ENCODE results near the gene NPTX1. TPM values are rescaled to one million over a fixed set of nuclear protein-coding genes. Genes with fewer than 3 reads are reported as not detected.

The NPTX1 gene
- total RNA-seq, 2 experiments from 2014 or later, result 8.0 to 9.3 TPM

DNA sequence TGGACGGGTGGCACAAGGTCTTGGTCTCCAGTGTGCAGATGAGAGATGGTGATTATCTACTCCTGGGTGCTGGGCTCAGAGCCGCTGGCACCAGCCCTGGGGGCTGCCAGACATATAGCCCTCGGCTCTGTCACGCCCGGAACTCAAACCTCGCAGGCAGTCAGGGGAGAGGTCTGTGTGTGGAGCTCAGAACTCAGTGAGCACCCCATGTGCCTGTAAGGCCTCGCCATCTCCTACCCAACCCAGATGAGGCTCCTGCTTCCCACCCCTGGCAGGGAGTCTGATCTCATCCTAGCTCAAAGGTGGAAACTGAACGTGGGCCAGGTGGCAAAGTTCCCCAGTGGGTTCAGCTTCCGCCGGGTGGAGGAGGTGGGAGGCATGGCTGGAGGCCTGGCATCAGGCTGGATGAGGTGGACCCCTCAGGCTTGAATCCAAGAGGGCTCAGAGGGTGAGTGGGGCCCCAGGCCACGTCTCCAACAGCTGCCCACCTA lies 22.6 kb upstream of the NPTX1 start:
- H3K27ac Mint-ChIP-seq, result no peak overlapping the region
- DNase-seq, result no peak
- peaks cover 9% of the 10 kb centered on the region for H3K4me1 Mint-ChIP-seq
- CTCF ChIA-PET, result interaction anchor here (1.5 to 2.3 kb wide), 2 partner anchors 72 to 77 kb away, joined by 3 to 6 read pairs; no protein-coding TSS in a partner anchor
- ATAC-seq, result no peak
- peaks cover 29% of the 10 kb centered on the region for H3K27me3 Mint-ChIP-seq
- no peak overlapping the region for H3K4me3 Mint-ChIP-seq
- H3K36me3 Mint-ChIP-seq, result no peaks in the 10 kb centered on the region
- no peaks in the 10 kb centered on the region for H3K9me3 Mint-ChIP-seq (ENCODE audit: low read depth)

GRCh38 chr17:80498242-80498919 lies 22.0 kb upstream of the NPTX1 start:
- Mint-ChIP-seq H3K36me3 (no peaks in the 10 kb centered on the region), H3K4me3 (no peak overlapping the region), H3K4me1 (peaks cover 9% of the 10 kb centered on the region), H3K27me3 (peaks cover 30% of the 10 kb centered on the region), H3K27ac (no peak overlapping the region), H3K9me3 (ENCODE audit: low read depth) (no peaks in the 10 kb centered on the region)
- DNase-seq (no peak), ATAC-seq (no peak)
- CTCF ChIA-PET, result interaction anchor here (2.3 kb wide), 1 partner anchor 77 kb away, joined by 6 read pairs; no protein-coding TSS in a partner anchor

- Mint-ChIP-seq H3K4me1 (peaks cover 9% of the 10 kb centered on the region), H3K27ac (no peak overlapping the region), H3K9me3 (ENCODE audit: low read depth) (no peaks in the 10 kb centered on the region), H3K36me3 (no peaks in the 10 kb centered on the region), H3K27me3 (peaks cover 35% of the 10 kb centered on the region), H3K4me3 (no peak overlapping the region)
- no peak for DNase-seq
- no peak for ATAC-seq
- CTCF ChIA-PET, result interaction anchor here (2.3 kb wide), 1 partner anchor 78 kb away, joined by 6 read pairs; no protein-coding TSS in a partner anchor
Measured at GRCh38 chr17:80497726-80498241, 21.4 kb upstream of the NPTX1 start.

DNA sequence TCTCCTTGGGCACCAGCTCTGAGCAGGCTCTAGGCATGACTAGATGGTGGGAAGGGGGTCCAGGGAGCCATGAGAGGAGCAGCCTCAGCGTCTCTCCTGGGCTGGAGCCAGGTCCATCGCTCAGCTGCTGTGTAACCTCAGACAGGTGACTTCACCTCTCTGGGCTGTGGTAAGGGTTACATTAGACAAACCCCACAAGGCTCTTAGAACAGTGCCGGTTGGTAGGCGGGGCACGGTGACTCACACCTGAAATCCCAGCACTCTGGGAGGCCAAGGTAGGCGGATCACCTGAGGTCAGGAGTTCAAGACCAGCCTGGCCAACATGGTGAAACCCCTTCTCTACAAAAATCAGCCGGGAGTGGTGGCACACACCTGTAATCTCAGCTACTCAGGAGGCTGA lies 18.1 kb upstream of the NPTX1 start:
- no peaks in the 10 kb centered on the region for H3K36me3 Mint-ChIP-seq

GRCh38 chr17:80492343-80493136 lies 16.1 kb upstream of the NPTX1 start:
- CTCF ChIA-PET, result no interaction called here
- DNase-seq, result no peak
- H3K4me1 Mint-ChIP-seq, result peaks cover 5% of the 10 kb centered on the region
- no peaks in the 10 kb centered on the region for H3K9me3 Mint-ChIP-seq (ENCODE audit: low read depth)
- no peaks in the 10 kb centered on the region for H3K36me3 Mint-ChIP-seq
- H3K27ac Mint-ChIP-seq, result no peak overlapping the region
- ATAC-seq, result no peak
- H3K27me3 Mint-ChIP-seq, result peaks cover 32% of the 10 kb centered on the region
- no peak overlapping the region for H3K4me3 Mint-ChIP-seq

More for the DNA sequence above, 18.1 kb upstream of the NPTX1 start:
- no peak for DNase-seq
- no peak for ATAC-seq
- Mint-ChIP-seq H3K4me3 (no peak overlapping the region), H3K27ac (no peak overlapping the region), H3K9me3 (ENCODE audit: low read depth) (no peaks in the 10 kb centered on the region), H3K4me1 (peaks cover 9% of the 10 kb centered on the region), H3K27me3 (peaks cover 42% of the 10 kb centered on the region)
- CTCF ChIA-PET, result no interaction called here

GRCh38 chr17:80491478-80492342 lies 15.3 kb upstream of the NPTX1 start:
- Mint-ChIP-seq H3K9me3 (ENCODE audit: low read depth) (no peaks in the 10 kb centered on the region), H3K27ac (no peak overlapping the region), H3K4me1 (no peaks in the 10 kb centered on the region), H3K36me3 (no peaks in the 10 kb centered on the region), H3K27me3 (peaks cover 27% of the 10 kb centered on the region), H3K4me3 (no peak overlapping the region)
- no peak for ATAC-seq
- DNase-seq, result no peak
- CTCF ChIA-PET, result no interaction called here

DNA sequence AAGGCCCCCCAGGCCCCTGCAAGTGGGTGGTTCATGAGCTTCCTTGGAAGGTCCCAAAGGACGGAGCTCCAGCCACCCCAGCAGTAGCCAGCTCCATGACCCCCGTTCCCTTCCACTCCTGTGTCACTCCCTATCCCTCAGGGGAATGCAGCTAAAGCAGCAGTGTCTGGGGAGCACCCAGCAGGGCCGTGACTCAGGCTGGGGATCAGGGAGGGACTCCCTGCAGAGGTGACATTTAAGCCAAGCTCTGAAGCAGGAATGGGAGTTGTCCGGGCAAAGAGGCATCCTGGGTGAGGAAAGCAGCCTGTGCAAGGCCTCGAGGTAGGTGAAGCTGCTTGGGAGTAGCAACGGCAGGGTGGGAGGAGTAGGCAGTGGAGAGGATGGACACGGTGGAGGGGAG lies 11.1 kb upstream of the NPTX1 start:
- CTCF ChIA-PET, result no interaction called here
- H3K27ac Mint-ChIP-seq, result no peak overlapping the region
- no peaks in the 10 kb centered on the region for H3K4me1 Mint-ChIP-seq
- no peaks in the 10 kb centered on the region for H3K36me3 Mint-ChIP-seq
- no peak for DNase-seq
- no peaks in the 10 kb centered on the region for H3K9me3 Mint-ChIP-seq (ENCODE audit: low read depth)
- ATAC-seq, result no peak
- peaks cover 26% of the 10 kb centered on the region for H3K27me3 Mint-ChIP-seq
- H3K4me3 Mint-ChIP-seq, result no peak overlapping the region

GRCh38 chr17:80486692-80487091 lies 10.3 kb upstream of the NPTX1 start:
- Mint-ChIP-seq H3K36me3 (no peaks in the 10 kb centered on the region), H3K4me1 (no peaks in the 10 kb centered on the region), H3K9me3 (ENCODE audit: low read depth) (no peaks in the 10 kb centered on the region), H3K27me3 (peaks cover 34% of the 10 kb centered on the region), H3K4me3 (no peak overlapping the region), H3K27ac (no peak overlapping the region)
- DNase-seq, result no peak
- no peak for ATAC-seq
- CTCF ChIA-PET, result no interaction called here

- ATAC-seq, result no peak
- H3K27me3 Mint-ChIP-seq, result peaks cover 40% of the 10 kb centered on the region
- H3K36me3 Mint-ChIP-seq, result no peaks in the 10 kb centered on the region
- no peak overlapping the region for H3K4me3 Mint-ChIP-seq
- DNase-seq, result no peak
- no peak overlapping the region for H3K27ac Mint-ChIP-seq
- CTCF ChIA-PET, result no interaction called here
- no peaks in the 10 kb centered on the region for H3K9me3 Mint-ChIP-seq (ENCODE audit: low read depth)
- no peaks in the 10 kb centered on the region for H3K4me1 Mint-ChIP-seq
Measured at GRCh38 chr17:80485846-80486245, 9.4 kb upstream of the NPTX1 start.

GRCh38 chr17:80482555-80483308 lies 6.3 kb upstream of the NPTX1 start:
- Mint-ChIP-seq H3K9me3 (ENCODE audit: low read depth) (no peaks in the 10 kb centered on the region), H3K4me3 (no peak overlapping the region), H3K27me3 (peaks cover 59% of the 10 kb centered on the region), H3K36me3 (no peaks in the 10 kb centered on the region), H3K27ac (no peak overlapping the region), H3K4me1 (peaks cover 5% of the 10 kb centered on the region)
- no peak for ATAC-seq
- no peak for DNase-seq
- CTCF ChIA-PET, result no interaction called here

DNA sequence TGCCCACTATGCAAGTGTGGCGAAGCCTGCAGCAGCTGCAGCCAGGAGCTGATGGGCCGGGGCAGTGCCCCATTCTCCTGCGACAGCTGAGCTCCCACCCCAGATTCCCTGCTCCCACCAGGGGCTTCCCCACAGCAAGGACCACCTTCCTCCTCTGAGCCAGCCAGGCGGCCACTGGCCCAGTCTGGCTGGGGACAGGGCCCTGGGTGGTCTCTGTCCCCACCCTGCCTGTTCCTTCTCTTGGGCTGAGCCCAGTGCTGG lies 5.6 kb upstream of the NPTX1 start:
- Mint-ChIP-seq H3K36me3 (no peaks in the 10 kb centered on the region), H3K4me1 (peaks cover 5% of the 10 kb centered on the region), H3K27me3 (peaks cover 59% of the 10 kb centered on the region)

DNA sequence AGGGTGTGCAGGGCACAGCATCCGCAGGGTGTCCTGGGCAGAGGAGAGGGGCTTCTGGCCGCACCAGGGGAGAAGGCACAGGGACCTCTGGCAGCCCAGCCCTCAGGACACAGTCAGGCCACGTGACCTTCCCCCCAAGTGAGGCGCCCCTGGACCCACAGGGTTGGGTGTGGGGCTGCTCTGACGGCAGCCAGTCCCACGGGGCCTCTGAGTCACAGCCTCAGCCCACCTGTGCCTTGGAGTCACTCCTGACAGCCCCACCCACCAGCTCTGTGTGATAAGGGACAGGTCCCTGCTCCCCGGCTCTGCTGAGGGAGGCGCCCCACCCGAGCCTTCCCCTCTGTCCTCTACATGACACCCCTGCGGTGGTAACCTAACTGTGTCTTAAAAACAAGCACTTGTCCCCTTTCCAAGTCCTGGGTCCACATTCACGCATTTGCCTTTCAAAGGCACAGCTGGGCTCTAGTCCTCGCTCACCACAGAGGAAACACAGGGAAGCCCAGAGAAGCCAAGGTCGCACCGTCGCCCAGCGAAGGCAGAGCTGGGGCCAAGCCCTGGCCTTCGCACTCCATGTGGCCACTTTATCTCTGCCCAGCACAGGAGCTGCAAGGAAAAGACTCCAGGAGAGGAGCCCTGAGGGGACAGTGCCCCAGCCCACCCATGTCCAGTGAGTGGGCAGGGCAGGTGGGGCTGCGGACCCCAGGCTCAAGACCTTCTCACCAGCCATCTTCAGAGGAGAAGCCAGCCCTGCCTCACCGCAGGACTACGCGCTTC lies 5.1 kb upstream of the NPTX1 start:
- DNase-seq (no peak), ATAC-seq (no peak)
- CTCF ChIA-PET, result interaction anchor here (1.0 kb wide), 1 partner anchor 704 kb away, joined by 3 read pairs; no protein-coding TSS in a partner anchor
- H3K4me3 Mint-ChIP-seq, result no peak overlapping the region
- H3K27ac Mint-ChIP-seq, result no peak overlapping the region
- H3K27me3 Mint-ChIP-seq, result peaks cover 59% of the 10 kb centered on the region
- H3K4me1 Mint-ChIP-seq, result peaks cover 5% of the 10 kb centered on the region
- H3K36me3 Mint-ChIP-seq, result no peaks in the 10 kb centered on the region
- no peaks in the 10 kb centered on the region for H3K9me3 Mint-ChIP-seq (ENCODE audit: low read depth)

More for the DNA sequence above, 5.6 kb upstream of the NPTX1 start:
- ATAC-seq, result no peak
- Mint-ChIP-seq H3K9me3 (ENCODE audit: low read depth) (no peaks in the 10 kb centered on the region), H3K4me3 (no peak overlapping the region), H3K27ac (no peak overlapping the region)
- no peak for DNase-seq
- CTCF ChIA-PET, result no interaction called here

Data from activated CD8-positive, alpha-beta memory T cell treated with anti-CD3 and anti-CD28 coated beads, Interleukin-2, amount 10 ng/mL, durations not matched to agents 7 days and 5 days (primary cell).